GM13976 (cell line): ENCODE data around the gene SELENOP.

ENCODE experiments used
- DNase-seq: peaks from one replicate; pipeline ENCODE4 v3.0.0; 2012; ENCODE audit warnings: low spot score
- in situ Hi-C: fragments of 300-500 bp; cut with MboI; formaldehyde crosslinking; loops from one replicate; pipeline ENCODE4 v1.12.0; 2022; ENCODE audit warnings: low sequenced_read_pairs, mixed read lengths, inconsistent platforms; ENCODE audit not compliant: unreplicated experiment
- TF ChIP-seq, protein P1 (sequence below): IDR thresholded peaks from 2 replicates; pipeline ENCODE4 v1.5.1; 2012; ENCODE audit warnings: borderline replicate concordance, mild to moderate bottlenecking; ENCODE audit not compliant: insufficient read depth; ENCODE audit errors: extremely low read depth, missing control alignments, control extremely low read depth

Gene SELENOP

DNA sequence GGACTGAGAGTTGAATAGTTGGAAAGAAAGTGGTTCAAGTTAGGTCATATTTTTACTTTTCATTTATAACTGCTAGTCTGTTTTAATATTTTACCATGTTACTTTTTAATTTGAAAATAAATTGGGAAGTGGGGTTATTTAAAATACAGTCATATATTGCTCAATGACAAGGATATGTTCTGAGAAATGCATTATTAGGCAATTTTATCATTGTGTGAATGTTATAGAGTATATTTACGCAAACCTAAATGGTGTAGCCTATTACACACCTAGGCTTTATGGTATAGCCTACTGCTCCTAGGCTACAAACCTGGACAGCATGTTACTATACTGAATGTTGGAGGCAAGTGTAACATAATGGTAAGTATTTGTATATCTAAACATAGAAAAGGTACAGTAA lies 49.9 kb downstream of the SELENOP start:
- no peak for DNase-seq
- in situ Hi-C loops = loop anchor here (25.0 kb wide), 1 partner anchor 899 kb away; the partner anchor contains the start of gene OXCT1
- TF ChIP-seq, protein P1, sequence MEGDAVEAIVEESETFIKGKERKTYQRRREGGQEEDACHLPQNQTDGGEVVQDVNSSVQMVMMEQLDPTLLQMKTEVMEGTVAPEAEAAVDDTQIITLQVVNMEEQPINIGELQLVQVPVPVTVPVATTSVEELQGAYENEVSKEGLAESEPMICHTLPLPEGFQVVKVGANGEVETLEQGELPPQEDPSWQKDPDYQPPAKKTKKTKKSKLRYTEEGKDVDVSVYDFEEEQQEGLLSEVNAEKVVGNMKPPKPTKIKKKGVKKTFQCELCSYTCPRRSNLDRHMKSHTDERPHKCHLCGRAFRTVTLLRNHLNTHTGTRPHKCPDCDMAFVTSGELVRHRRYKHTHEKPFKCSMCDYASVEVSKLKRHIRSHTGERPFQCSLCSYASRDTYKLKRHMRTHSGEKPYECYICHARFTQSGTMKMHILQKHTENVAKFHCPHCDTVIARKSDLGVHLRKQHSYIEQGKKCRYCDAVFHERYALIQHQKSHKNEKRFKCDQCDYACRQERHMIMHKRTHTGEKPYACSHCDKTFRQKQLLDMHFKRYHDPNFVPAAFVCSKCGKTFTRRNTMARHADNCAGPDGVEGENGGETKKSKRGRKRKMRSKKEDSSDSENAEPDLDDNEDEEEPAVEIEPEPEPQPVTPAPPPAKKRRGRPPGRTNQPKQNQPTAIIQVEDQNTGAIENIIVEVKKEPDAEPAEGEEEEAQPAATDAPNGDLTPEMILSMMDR = no peak

DNA sequence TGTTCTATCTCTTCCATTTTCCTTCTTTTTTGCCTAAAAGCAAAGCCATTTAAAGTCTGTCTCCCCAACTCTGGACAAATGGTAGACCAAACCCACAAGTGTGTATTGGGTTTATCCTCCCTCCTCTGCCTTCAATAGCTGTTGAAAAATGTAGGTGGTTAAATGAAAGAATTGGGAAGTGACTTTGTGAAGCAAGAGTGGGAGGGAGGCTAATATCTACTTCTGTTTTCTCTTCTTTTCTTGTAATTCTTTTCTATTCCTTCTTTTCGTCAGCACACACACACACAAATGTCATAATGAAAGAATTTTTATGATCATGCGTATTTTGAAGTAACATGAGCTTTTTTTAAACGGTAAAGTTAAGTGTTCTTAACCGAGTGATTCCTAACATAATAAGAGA lies 51.3 kb downstream of the SELENOP start:
- no peak for DNase-seq
- in situ Hi-C loops = loop anchor here (25.0 kb wide), 1 partner anchor 898 kb away; the partner anchor contains the start of gene OXCT1
- TF ChIP-seq, protein P1 = no peak

DNA sequence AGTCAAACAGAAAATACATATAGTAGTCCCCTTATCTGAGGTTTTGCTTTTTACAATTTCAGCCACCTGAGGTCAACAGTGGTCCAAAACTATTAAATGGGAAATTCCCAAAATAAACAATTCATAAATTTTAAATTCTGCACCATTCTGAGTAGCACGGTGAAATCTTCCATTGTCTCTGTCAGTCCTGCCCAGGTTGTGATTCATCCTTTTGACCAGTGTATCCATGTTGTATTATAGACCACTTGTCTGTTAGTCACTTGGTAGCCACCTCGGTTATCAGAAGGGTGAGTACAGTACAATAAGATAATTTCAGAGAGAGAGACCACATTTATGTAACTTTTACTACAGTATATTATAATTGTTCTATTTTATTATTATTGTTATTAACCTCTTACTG lies 52.2 kb downstream of the SELENOP start:
- in situ Hi-C loops = loop anchor here (25.0 kb wide), 1 partner anchor 897 kb away; the partner anchor contains the start of gene OXCT1
- TF ChIP-seq, protein P1 = no peak
- no peak for DNase-seq

DNA sequence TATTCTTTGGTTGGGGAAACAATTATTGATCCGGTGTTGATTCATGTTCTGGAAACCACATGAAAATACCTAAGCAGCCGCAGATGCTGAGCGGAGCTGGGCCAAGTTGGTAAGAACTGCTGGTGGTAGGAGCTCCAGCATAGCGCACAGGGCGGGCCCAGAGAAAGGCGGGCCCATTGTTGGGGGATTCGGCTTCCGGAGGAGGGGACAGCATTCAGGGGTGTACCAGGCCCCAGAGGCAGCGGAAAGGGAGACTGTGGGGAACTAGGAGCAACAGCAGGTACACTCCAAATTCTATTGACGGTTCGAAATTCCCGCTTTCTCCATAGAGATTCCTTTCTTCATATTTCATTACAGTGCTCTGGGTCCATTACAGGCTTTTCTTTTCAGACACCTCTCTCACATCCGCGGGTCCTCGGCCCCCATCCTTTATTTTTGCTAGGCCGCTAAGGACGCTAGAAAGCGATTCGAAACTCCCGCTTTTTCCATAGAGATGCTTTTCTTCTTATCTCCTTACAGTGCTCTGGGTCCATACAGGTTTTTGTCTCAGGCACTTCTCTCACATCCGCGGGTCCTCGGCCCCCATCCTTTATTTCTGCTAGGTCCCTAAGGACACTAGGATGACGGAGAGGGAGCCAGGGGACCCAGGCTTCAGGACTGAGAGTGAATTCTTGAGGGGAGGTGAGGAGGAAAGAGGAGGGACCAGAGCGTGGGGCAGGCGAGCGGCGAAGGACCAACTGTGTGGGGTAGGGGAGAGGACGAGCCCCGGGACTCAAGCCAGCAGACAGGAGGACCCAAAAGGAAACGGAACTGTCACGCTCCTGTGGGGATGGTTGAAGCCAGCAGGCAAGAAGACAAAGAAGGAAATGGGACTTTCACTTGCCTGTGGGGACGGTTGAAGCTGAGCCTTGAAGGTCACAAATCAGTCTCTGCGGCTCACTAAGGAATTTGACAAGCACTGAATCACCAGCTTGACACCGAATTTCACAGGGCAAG lies 54.8 kb downstream of the SELENOP start, which contains the start of gene CCDC152:
CCDC152 (plus strand) TSS at position 213 of the 996 bp plus-strand sequence. CDS start 2,304 bp downstream, outside the sequence.
- peak; percentile 45 for DNase-seq
- TF ChIP-seq, protein P1 = no peak
- in situ Hi-C loops = loop anchor here (25.0 kb wide), 1 partner anchor 895 kb away; the partner anchor contains the start of gene OXCT1

DNA sequence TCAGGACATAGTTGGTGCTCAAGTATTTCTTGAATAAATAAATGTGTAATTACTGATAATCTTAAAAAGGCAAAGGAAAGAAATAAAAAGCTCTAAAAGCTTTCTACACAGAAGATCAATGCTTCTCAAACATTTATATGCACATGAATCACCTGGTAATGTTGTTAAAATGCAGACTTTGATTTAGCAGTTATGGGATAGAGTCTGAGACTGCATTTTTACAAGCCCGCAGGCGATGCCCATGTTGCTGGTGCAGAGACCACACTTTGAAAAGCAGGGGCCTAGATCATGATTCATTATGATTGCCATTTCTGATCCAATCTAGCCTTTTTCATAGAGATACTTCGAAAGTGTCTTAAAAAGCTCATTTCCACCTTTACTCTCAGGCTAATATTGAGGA lies 58.6 kb downstream of the SELENOP start:
- in situ Hi-C loops = loop anchor here (25.0 kb wide), 1 partner anchor 891 kb away; the partner anchor contains the start of gene OXCT1
- no peak for DNase-seq
- TF ChIP-seq, protein P1 = no peak

DNA sequence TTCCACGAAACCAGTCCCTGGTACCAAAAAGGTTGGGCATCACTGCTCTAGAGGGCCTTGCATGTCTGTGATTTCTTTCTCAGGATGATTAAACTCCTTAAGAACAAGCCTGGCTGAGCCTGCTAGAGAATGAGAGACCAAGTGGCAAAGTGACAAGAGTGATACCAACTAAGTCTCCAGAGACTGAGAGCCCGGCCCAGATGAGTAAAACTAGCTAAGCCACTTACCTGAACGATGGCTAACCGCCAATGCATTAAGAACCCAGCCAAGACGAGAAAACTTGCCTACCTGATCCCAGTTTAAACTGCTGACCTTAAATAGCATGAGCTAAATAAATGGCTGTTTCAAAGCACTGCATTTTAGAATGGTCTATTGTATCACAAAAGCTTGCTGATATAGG lies 60.6 kb downstream of the SELENOP start:
- TF ChIP-seq, protein P1 = no peak
- no peak for DNase-seq
- in situ Hi-C loops = loop anchor here (25.0 kb wide), 1 partner anchor 889 kb away; the partner anchor contains the start of gene OXCT1
